CD14-positive monocyte (primary cell): ENCODE data around the gene DNAJC11. TPM values are rescaled to one million over a fixed set of nuclear protein-coding genes. Genes with fewer than 3 reads are reported as not detected.

Experiments used
- DNase-seq, 3 donors: peaks; one replicate each; pipeline ENCODE4 v3.0.0-alpha.2; 2011 to 2022
- H2AFZ ChIP-seq: 2 replicates; pipeline ENCODE4 v1.6.0; 2012; ENCODE audit warnings: mild to moderate bottlenecking, low read depth, low read length, inconsistent platforms; ENCODE audit not compliant: insufficient read depth, poor library complexity, severe bottlenecking
- H3K27ac ChIP-seq, 2 donors: 1 replicate in 1 of 2; 2 replicates in 1 of 2; pipeline ENCODE4 v1.5.1; 2012 to 2013; ENCODE audit warnings: low read length in 2 of 2, control low read depth in 1 of 2, inconsistent platforms in 1 of 2, low read depth in 1 of 2, mild to moderate bottlenecking in 1 of 2
- H3K27me3 ChIP-seq, 2 donors: one replicate each; pipeline versions ENCODE4 v1.6.0 to v1.6.1; 2011 to 2013; ENCODE audit warnings: low read length in 2 of 2; ENCODE audit not compliant: control insufficient read depth in 2 of 2, insufficient read depth in 2 of 2
- H3K36me3 ChIP-seq, 2 donors: replicated peaks in 1 of 2; 1 replicate in 1 of 2; 2 replicates in 1 of 2; pipeline versions ENCODE4 v1.5.1 to v1.6.1; 2012 to 2013; ENCODE audit warnings: low read length in 2 of 2, control low read depth in 1 of 2, inconsistent platforms in 1 of 2, mild to moderate bottlenecking in 1 of 2; ENCODE audit not compliant: insufficient read depth in 2 of 2, control insufficient read depth in 1 of 2
- H3K4me1 ChIP-seq, 2 donors: 1 replicate in 1 of 2; 2 replicates in 1 of 2; pipeline versions ENCODE4 v1.5.1 to v1.6.1; 2012 to 2013; ENCODE audit warnings: low read length in 2 of 2, control low read depth in 1 of 2, inconsistent platforms in 1 of 2, mild to moderate bottlenecking in 1 of 2, moderate library complexity in 1 of 2; ENCODE audit not compliant: insufficient read depth in 2 of 2, control insufficient read depth in 1 of 2
- H3K4me2 ChIP-seq: replicated peaks from 2 replicates; pipeline ENCODE3; 2012; ENCODE audit warnings: low read length, moderate library complexity, mild to moderate bottlenecking; ENCODE audit not compliant: poor library complexity, severe bottlenecking; ENCODE audit errors: extremely low read depth
- H3K4me3 ChIP-seq, 3 experiments: fragments of 200-600 bp in 1 of 3; sonication (generic) in 1 of 3; replicated peaks in 1 of 3; 1 replicate in 2 of 3; 2 replicates in 1 of 3; pipeline ENCODE4 v1.5.1; 2011 to 2013; ENCODE audit warnings: low read length in 3 of 3, mild to moderate bottlenecking in 3 of 3, control low read depth in 2 of 3, low read depth in 2 of 3, inconsistent platforms in 1 of 3, moderate library complexity in 1 of 3
- H3K79me2 ChIP-seq: 2 replicates; pipeline ENCODE4 v1.6.0; 2012; ENCODE audit warnings: mild to moderate bottlenecking, control low read depth, inconsistent platforms, low read length, moderate library complexity; ENCODE audit not compliant: insufficient read depth
- H3K9ac ChIP-seq: 2 replicates; pipeline ENCODE4 v1.6.0; 2017; ENCODE audit warnings: low read length, mild to moderate bottlenecking; ENCODE audit not compliant: insufficient read depth, poor library complexity, severe bottlenecking
- H3K9me3 ChIP-seq, 2 donors: replicated peaks in 1 of 2; 1 replicate in 1 of 2; 2 replicates in 1 of 2; pipeline versions ENCODE4 v1.5.1 to v1.6.1; 2012 to 2013; ENCODE audit warnings: low read length in 2 of 2, control low read depth in 1 of 2; ENCODE audit not compliant: control insufficient read depth in 1 of 2, insufficient read depth in 1 of 2
- H4K20me1 ChIP-seq: 2 replicates; pipeline ENCODE4 v1.6.0; 2012; ENCODE audit warnings: mild to moderate bottlenecking, low read length, control low read depth, moderate library complexity; ENCODE audit not compliant: insufficient read depth
- H3K27ac Mint-ChIP-seq, 7 donors: one replicate each; pipeline ENCODE4 v1.8.0; 2020; ENCODE audit warnings: mild to moderate bottlenecking in 7 of 7, mixed read lengths in 7 of 7, moderate library complexity in 6 of 7, inconsistent platforms in 2 of 7
- H3K27me3 Mint-ChIP-seq, 3 donors: one replicate each; pipeline ENCODE4 v1.8.0; 2021 to 2022; ENCODE audit warnings: low read depth in 3 of 3, mild to moderate bottlenecking in 3 of 3, mixed read lengths in 3 of 3, moderate library complexity in 3 of 3, inconsistent platforms in 1 of 3
- H3K36me3 Mint-ChIP-seq, 2 donors: one replicate each; pipeline ENCODE4 v1.8.0; 2020; ENCODE audit warnings: mixed read lengths in 2 of 2, inconsistent platforms in 1 of 2, mild to moderate bottlenecking in 1 of 2
- H3K4me1 Mint-ChIP-seq: one replicate; pipeline ENCODE4 v1.8.0; 2020; ENCODE audit warnings: mild to moderate bottlenecking, mixed read lengths
- H3K4me3 Mint-ChIP-seq, 2 donors: one replicate each; pipeline ENCODE4 v1.8.0; 2020; ENCODE audit warnings: mild to moderate bottlenecking in 2 of 2, mixed read lengths in 2 of 2, moderate library complexity in 1 of 2
- H3K9me3 Mint-ChIP-seq, 7 donors: one replicate each; pipeline ENCODE4 v1.8.0; 2020 to 2022; ENCODE audit warnings: mixed read lengths in 7 of 7, mild to moderate bottlenecking in 6 of 7, moderate library complexity in 6 of 7, inconsistent platforms in 2 of 7
- CTCF ChIP-seq: fragments of 200-600 bp; IDR thresholded peaks from one replicate; pipeline ENCODE4 v1.8.0; 2022; ENCODE audit warnings: antibody characterized with exemption, mild to moderate bottlenecking
- WGBS: methylation state at CpG from one replicate; pipeline ENCODE4 v1.1.5; 2013; ENCODE audit warnings: missing lambda C conversion rate; ENCODE audit not compliant: insufficient coverage; 5-methylcytosine and 5-hydroxymethylcytosine counted together
- intact Hi-C, 2 donors: fragments of 100-400 bp; cut with micrococcal nuclease; formaldehyde crosslinking; loops; one replicate each; pipeline versions ENCODE4 v1.15.0 to v1.15.1; 2023
- polyA plus RNA-seq, 3 donors: library from polyadenylated mRNA; depleted of rRNA in 1 of 3; unstranded in 2 of 3; stranded (reverse) in 1 of 3; fragments of 300-500 nt in 2 of 3; fragments of >200 nt in 1 of 3; fragmentation: Illumina TruSeq in 2 of 3; gene quantifications; 1 replicate in 2 of 3; 2 replicates in 1 of 3; pipeline ENCODE4 v1.2.3, GENCODE V29; 2012 to 2021

DNAJC11 gene
- polyA plus RNA-seq, 3 donors: 9.7 to 19.9 (median 15.8) TPM

DNA sequence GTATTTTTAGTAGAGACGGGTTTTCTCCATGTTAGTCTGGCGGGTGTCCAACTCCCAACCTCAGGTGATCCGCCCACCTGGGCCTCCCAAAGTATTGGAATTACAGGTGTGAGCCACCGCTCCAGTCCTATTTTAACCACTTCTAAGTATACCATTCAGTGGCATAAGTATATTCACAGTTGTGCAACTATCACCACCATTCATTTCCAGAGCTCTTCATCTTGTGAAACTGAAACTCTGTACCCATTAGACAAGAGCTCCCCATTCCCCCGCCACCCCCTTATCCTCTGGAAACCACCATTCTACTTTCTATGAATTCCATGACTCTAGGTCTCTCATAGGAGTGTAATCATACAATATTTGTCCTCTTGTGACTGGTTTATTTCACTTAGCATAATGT is 43.5 kb upstream of the DNAJC11 start:
- no peak for TF ChIP-seq CTCF
- peaks cover 0 to 5% (median 2%) of the 10 kb centered on the region in 3 donors for H3K27me3 Mint-ChIP-seq
- Histone ChIP-seq H3K9ac (no peak overlapping the region), H3K79me2 (no peaks in the 10 kb centered on the region), H3K4me3 (peak overlapping the region in 1 of 3 experiments; percentile 1), H3K9me3 (peaks cover 0 to 6% of the 10 kb centered on the region in 2 donors), H3K36me3 (no peaks in the 10 kb centered on the region), H2AFZ (no peak overlapping the region), H3K4me1 (peaks cover 67 to 71% of the 10 kb centered on the region in 2 donors), H3K27ac (peak overlapping the region in 1 of 2 donors; percentile 90), H3K27me3 (no peaks in the 10 kb centered on the region), H3K4me2 (peak overlapping the region; percentile 29), H4K20me1 (no peaks in the 10 kb centered on the region)
- no CpG with 5 or more reads among the region's 5 CpGs for WGBS
- intact Hi-C loops: loop anchor here in 1 of 2 donors (5.0 kb wide), 1 partner anchor 37 kb away; no protein-coding TSS in a partner anchor
- H3K27ac Mint-ChIP-seq: peak overlapping the region in 5 of 7 donors; percentile 1 to 61 (median 40)
- no peak overlapping the region for H3K4me3 Mint-ChIP-seq
- DNase-seq: peak; percentile 32 to 68 (median 50)
- H3K9me3 Mint-ChIP-seq: peaks cover 2 to 16% (median 10%) of the 10 kb centered on the region in 7 donors
- peaks cover 61% of the 10 kb centered on the region for H3K4me1 Mint-ChIP-seq
- H3K36me3 Mint-ChIP-seq: no peaks in the 10 kb centered on the region

DNA sequence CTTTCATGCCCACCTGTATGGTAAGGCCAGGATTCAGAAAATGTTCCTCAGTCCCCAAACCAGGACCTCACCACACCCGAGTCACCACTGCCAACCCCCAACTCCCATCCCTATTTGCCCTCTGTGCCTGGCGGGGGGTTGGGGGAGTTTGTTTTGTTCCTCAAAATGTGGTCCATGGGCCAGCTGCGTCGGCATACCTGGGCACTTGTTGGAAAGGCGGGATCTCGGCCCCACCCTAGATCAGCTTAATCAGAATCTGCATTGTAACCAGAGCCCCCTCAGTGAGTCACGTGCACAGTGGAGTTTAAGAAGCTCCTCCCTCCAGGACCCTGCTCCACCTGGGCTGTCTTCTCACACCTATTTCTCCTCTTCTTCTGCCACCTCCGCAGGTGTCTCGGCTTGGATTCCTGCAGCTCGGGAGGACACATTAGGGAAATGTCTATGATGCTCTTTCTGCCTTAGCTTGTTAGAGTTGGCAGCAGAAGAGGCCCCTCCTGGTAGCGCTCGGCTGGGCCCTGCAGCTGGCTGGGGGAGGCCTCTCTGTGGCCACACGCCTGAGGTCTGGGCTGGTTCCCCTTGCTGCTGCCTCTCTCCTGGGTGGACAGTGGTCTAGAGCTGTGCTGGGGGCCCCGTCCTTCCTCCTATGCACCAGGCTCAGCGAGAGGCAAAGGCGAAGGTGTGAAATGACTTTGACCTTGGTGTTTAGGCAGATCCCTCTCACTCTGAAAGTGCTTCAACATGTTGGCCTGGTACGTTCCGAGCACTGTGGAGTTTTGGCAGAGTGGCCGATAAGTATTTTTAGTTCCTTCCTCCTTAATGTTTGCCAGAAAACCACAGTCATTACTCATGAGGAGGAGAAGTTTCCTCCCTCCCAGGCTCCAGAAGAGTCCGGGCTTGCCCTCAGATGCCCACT is 41.8 kb upstream of the DNAJC11 start:
- H3K9ac ChIP-seq: peak overlapping the region; percentile 32

More for the DNA sequence above, 41.8 kb upstream of the DNAJC11 start:
- Histone ChIP-seq H3K4me1 (peaks cover 51 to 55% of the 10 kb centered on the region in 2 donors), H4K20me1 (no peaks in the 10 kb centered on the region), H3K9me3 (peaks cover 0 to 2% of the 10 kb centered on the region in 2 donors), H3K27ac (peak overlapping the region; percentile 87 to 90), H3K27me3 (no peaks in the 10 kb centered on the region), H3K4me2 (peak overlapping the region; percentile 75), H3K79me2 (no peaks in the 10 kb centered on the region), H2AFZ (peak overlapping the region; percentile 80), H3K36me3 (no peaks in the 10 kb centered on the region), H3K4me3 (peak overlapping the region in 2 of 3 experiments; percentile 22 to 63)
- peak; percentile 63 to 78 (median 76) for DNase-seq
- intact Hi-C loops: loop anchor here in 1 of 2 donors (5.0 kb wide), 1 partner anchor 39 kb away; no protein-coding TSS in a partner anchor
- peaks cover 0 to 11% (median 4%) of the 10 kb centered on the region in 7 donors for H3K9me3 Mint-ChIP-seq
- peaks cover 0 to 5% (median 0%) of the 10 kb centered on the region in 3 donors for H3K27me3 Mint-ChIP-seq
- H3K36me3 Mint-ChIP-seq: no peaks in the 10 kb centered on the region
- 2% methylated on average over 7 of the region's 20 CpGs for WGBS
- peak overlapping the region; percentile 65 to 80 for H3K4me3 Mint-ChIP-seq
- peaks cover 45% of the 10 kb centered on the region for H3K4me1 Mint-ChIP-seq
- TF ChIP-seq CTCF: no peak
- peak overlapping the region; percentile 88 to 97 (median 93) for H3K27ac Mint-ChIP-seq
